HUDEP-2 (cell line): Measurements from ENCODE around the gene KRTAP1-3.
"Not testable (repeated sequence)": the region's sequence is repeated elsewhere in the genome, so short reads cannot be mapped to it uniquely, and the experiment has no call there.

ENCODE experiments used
- DNase-seq, 76 experiments: peaks; one replicate each; lab custom pipeline; 2025; ENCODE audit not compliant: unreplicated experiment in 76 of 76; lab: John Stamatoyannopoulos, UW

Gene KRTAP1-3

GRCh38 chr17:41012326-41013120 lies 22.2 kb downstream of the KRTAP1-3 start:
- DNase-seq: no peak

- no peak for DNase-seq
Observed at GRCh38 chr17:41010441-41010840, 24.2 kb downstream of the KRTAP1-3 start.

- DNase-seq: no peak
Observed at GRCh38 chr17:41009936-41010335, 24.7 kb downstream of the KRTAP1-3 start.

GRCh38 chr17:41009301-41009760 lies 25.3 kb downstream of the KRTAP1-3 start:
- DNase-seq: no peak

- DNase-seq: no peak
Observed at GRCh38 chr17:41008811-41009210, 25.9 kb downstream of the KRTAP1-3 start, which contains the start of gene KRTAP3-1. Gene KRTAP3-1 (minus strand): TSS chr17:41009128. CDS start chr17:41009074, 54 bp downstream.

GRCh38 chr17:41004397-41004796 lies 30.3 kb downstream of the KRTAP1-3 start:
- DNase-seq: no peak

- no peak for DNase-seq
Observed at GRCh38 chr17:41003926-41004325, 30.7 kb downstream of the KRTAP1-3 start.

- no peak for DNase-seq
Observed at GRCh38 chr17:41002814-41003213, 31.9 kb downstream of the KRTAP1-3 start.

- no peak for DNase-seq
Observed at GRCh38 chr17:41001795-41002194, 32.9 kb downstream of the KRTAP1-3 start.

- DNase-seq: not testable (repeated sequence)
Observed at GRCh38 chr17:40999563-40999962, 35.1 kb downstream of the KRTAP1-3 start, which contains the start of gene KRTAP3-2. Gene KRTAP3-2 (minus strand): TSS chr17:40999906. CDS start chr17:40999853, 53 bp downstream.

- DNase-seq: no peak
Observed at GRCh38 chr17:40997361-40997760, 37.3 kb downstream of the KRTAP1-3 start.

- DNase-seq: no peak
Observed at GRCh38 chr17:40996829-40997228, 37.8 kb downstream of the KRTAP1-3 start.

GRCh38 chr17:40995116-40995515 lies 39.6 kb downstream of the KRTAP1-3 start:
- DNase-seq: no peak

- no peak for DNase-seq
Observed at GRCh38 chr17:40993839-40994238, 40.8 kb downstream of the KRTAP1-3 start, which contains the start of gene KRTAP3-3. Gene KRTAP3-3 (minus strand): TSS chr17:40994164. CDS start chr17:40994097, 67 bp downstream.

GRCh38 chr17:40993084-40993483 lies 41.6 kb downstream of the KRTAP1-3 start:
- no peak for DNase-seq

GRCh38 chr17:40992666-40993065 lies 42.0 kb downstream of the KRTAP1-3 start:
- DNase-seq: no peak

- DNase-seq: no peak
Observed at GRCh38 chr17:40986920-40987319, 47.8 kb downstream of the KRTAP1-3 start.

GRCh38 chr17:40984226-40984625 lies 50.4 kb downstream of the KRTAP1-3 start, which contains the start of gene KRT40:
Gene KRT40 (minus strand): TSS chr17:40984326. CDS start chr17:40984273, 53 bp downstream.
- no peak for DNase-seq
